ENCODE results near the gene RAPGEF4. TPM values are rescaled to one million over a fixed set of nuclear protein-coding genes. Genes with fewer than 3 reads are reported as not detected.

Gene RAPGEF4
- polyA plus RNA-seq, 1 experiment, result 1.3 TPM

- POLR2A ChIA-PET, result no interaction called here
- Histone ChIP-seq H3K27me3 (ENCODE audit: control insufficient read depth, insufficient read depth, low read length) (peaks cover 5% of the 10 kb centered on the region), H3K4me3 (ENCODE audit: low read depth, low read length) (no peak overlapping the region), H3K9me3 (ENCODE audit: control insufficient read depth, insufficient read depth, low read length) (no peaks in the 10 kb centered on the region), H3K27ac (ENCODE audit: low read depth, low read length) (no peak overlapping the region)
- CTCF ChIA-PET, result no interaction called here
- TF ChIP-seq, protein P1, sequence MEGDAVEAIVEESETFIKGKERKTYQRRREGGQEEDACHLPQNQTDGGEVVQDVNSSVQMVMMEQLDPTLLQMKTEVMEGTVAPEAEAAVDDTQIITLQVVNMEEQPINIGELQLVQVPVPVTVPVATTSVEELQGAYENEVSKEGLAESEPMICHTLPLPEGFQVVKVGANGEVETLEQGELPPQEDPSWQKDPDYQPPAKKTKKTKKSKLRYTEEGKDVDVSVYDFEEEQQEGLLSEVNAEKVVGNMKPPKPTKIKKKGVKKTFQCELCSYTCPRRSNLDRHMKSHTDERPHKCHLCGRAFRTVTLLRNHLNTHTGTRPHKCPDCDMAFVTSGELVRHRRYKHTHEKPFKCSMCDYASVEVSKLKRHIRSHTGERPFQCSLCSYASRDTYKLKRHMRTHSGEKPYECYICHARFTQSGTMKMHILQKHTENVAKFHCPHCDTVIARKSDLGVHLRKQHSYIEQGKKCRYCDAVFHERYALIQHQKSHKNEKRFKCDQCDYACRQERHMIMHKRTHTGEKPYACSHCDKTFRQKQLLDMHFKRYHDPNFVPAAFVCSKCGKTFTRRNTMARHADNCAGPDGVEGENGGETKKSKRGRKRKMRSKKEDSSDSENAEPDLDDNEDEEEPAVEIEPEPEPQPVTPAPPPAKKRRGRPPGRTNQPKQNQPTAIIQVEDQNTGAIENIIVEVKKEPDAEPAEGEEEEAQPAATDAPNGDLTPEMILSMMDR (IDR thresholded peaks at IDR 0.05; ENCODE audit: low read depth, low read length), result no peak
- DNase-seq (ENCODE audit: low read depth, low spot score), result no peak
Measured at GRCh38 chr2:172905937-172906811, 170.5 kb downstream of the RAPGEF4 start.

- no peak overlapping the region for H3K27ac ChIP-seq (ENCODE audit: low read depth, low read length)
- POLR2A ChIA-PET, result no interaction called here
- CTCF ChIA-PET, result interaction anchor here (0.7 to 2.5 kb wide), 2 partner anchors 24 to 88 kb away, joined by 4 to 12 read pairs; no protein-coding TSS in a partner anchor
- no peak overlapping the region for H3K4me3 ChIP-seq (ENCODE audit: low read depth, low read length)
- H3K27me3 ChIP-seq (ENCODE audit: control insufficient read depth, insufficient read depth, low read length), result peaks cover 5% of the 10 kb centered on the region
- no peak for DNase-seq (ENCODE audit: low read depth, low spot score)
- H3K9me3 ChIP-seq (ENCODE audit: control insufficient read depth, insufficient read depth, low read length), result no peaks in the 10 kb centered on the region
- TF ChIP-seq, protein P1 (IDR thresholded peaks at IDR 0.05; ENCODE audit: low read depth, low read length), result no peak
Measured at GRCh38 chr2:172908275-172908674, 172.6 kb downstream of the RAPGEF4 start.

DNA sequence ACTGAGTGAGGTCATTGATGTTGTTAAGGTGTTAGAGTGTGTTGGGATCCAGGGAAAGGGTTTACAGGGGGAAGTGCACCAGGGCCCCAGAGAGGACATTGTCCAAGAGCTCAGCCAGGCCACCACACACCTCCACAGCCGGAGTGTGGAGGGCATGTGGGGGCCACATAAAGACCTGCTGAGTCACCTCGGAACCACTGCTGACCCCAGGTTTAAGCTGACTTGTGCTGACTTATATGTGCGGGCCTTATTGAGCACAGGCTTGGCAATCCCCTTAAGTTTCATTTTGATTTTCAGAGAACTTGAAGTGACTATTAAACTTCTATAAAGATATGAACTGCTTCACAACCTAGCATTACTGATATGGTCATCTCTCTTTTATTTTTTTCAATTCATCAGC lies 173.8 kb downstream of the RAPGEF4 start:
- ChIA-PET CTCF (interaction anchor here (2.5 to 3.2 kb wide), 2 partner anchors 22 to 23 kb away, joined by 12 read pairs; no protein-coding TSS in a partner anchor), POLR2A (no interaction called here)
- DNase-seq (ENCODE audit: low read depth, low spot score), result no peak
- TF ChIP-seq, protein P1 (IDR thresholded peaks at IDR 0.05; ENCODE audit: low read depth, low read length), result no peak
- Histone ChIP-seq H3K9me3 (ENCODE audit: control insufficient read depth, insufficient read depth, low read length) (no peaks in the 10 kb centered on the region), H3K27ac (ENCODE audit: low read depth, low read length) (no peak overlapping the region), H3K4me3 (ENCODE audit: low read depth, low read length) (no peak overlapping the region), H3K27me3 (ENCODE audit: control insufficient read depth, insufficient read depth, low read length) (peaks cover 5% of the 10 kb centered on the region)

DNA sequence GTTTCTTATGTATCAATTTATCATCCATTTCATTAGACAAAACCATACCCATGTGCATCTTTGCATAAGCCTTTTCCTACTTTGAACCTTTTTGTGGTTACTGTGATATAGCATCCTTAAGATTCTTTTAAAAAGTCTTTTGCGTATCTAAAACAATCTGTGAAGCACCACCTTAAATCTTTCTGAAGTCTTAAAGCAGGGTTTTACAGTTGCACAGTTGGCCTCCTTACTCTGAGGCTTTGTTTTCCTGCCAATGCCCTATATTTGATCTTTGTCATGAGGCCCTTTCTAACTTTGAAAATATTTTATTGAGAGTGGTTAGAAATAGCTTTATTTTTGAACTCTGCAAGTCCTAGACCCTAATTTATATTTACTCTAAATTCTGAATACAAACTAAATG lies 176.6 kb downstream of the RAPGEF4 start:
- POLR2A ChIA-PET, result no interaction called here
- Histone ChIP-seq H3K27ac (ENCODE audit: low read depth, low read length) (no peak overlapping the region), H3K9me3 (ENCODE audit: control insufficient read depth, insufficient read depth, low read length) (no peaks in the 10 kb centered on the region), H3K27me3 (ENCODE audit: control insufficient read depth, insufficient read depth, low read length) (peaks cover 5% of the 10 kb centered on the region), H3K4me3 (ENCODE audit: low read depth, low read length) (no peak overlapping the region)
- TF ChIP-seq, protein P1 (IDR thresholded peaks at IDR 0.05; ENCODE audit: low read depth, low read length), result no peak
- CTCF ChIA-PET, result interaction anchor here (3.2 kb wide), 1 partner anchor 20 kb away, joined by 12 read pairs; no protein-coding TSS in a partner anchor
- no peak for DNase-seq (ENCODE audit: low read depth, low spot score)

GRCh38 chr2:172914341-172915008 lies 178.8 kb downstream of the RAPGEF4 start:
- H3K4me3 ChIP-seq (ENCODE audit: low read depth, low read length), result no peak overlapping the region
- TF ChIP-seq, protein P1 (IDR thresholded peaks at IDR 0.05; ENCODE audit: low read depth, low read length), result no peak
- ChIA-PET POLR2A (no interaction called here), CTCF (interaction anchor here (0.6 to 3.1 kb wide), 3 partner anchors 14 to 107 kb away, joined by 3 to 16 read pairs (median 3); no protein-coding TSS in a partner anchor)
- H3K27ac ChIP-seq (ENCODE audit: low read depth, low read length), result no peak overlapping the region
- H3K9me3 ChIP-seq (ENCODE audit: control insufficient read depth, insufficient read depth, low read length), result no peaks in the 10 kb centered on the region
- H3K27me3 ChIP-seq (ENCODE audit: control insufficient read depth, insufficient read depth, low read length), result peaks cover 5% of the 10 kb centered on the region
- no peak for DNase-seq (ENCODE audit: low read depth, low spot score)
